ENCODE data around the gene CHD9. TPM values are rescaled to one million over a fixed set of nuclear protein-coding genes. Genes with fewer than 3 reads are reported as not detected.
"Not testable (repeated sequence)": the region's sequence is repeated elsewhere in the genome, so short reads cannot be mapped to it uniquely, and the experiment has no call there.

The CHD9 gene
- total RNA-seq, 2 donors from 2014 or later: 56.3 to 62.6 TPM

- no peaks in the 10 kb centered on the region for H3K4me1 ChIP-seq (replicated peaks)
- no peaks in the 10 kb centered on the region for H3K27me3 ChIP-seq (replicated peaks; ENCODE audit: insufficient read depth)
- H3K36me3 ChIP-seq: no peaks in the 10 kb centered on the region
- no peak overlapping the region for H3K27ac ChIP-seq
- H3K9me3 ChIP-seq: no peaks in the 10 kb centered on the region
- intact Hi-C loops (cut with DNase I): no loop called here
- H3K4me3 ChIP-seq: no peak overlapping the region
- no peak for DNase-seq (ENCODE audit: low spot score)
- TF ChIP-seq POLR2A (IDR thresholded peaks at IDR 0.05) (no peak), POLR2AphosphoS5 (IDR thresholded peaks at IDR 0.05) (no peak), CTCF (IDR thresholded peaks at IDR 0.05) (no peak)
- 13% methylated on average over 6 of the region's 6 CpGs for WGBS
Measured at GRCh38 chr16:53071748-53072301, 17.0 kb downstream of the CHD9 start.

- intact Hi-C loops (cut with DNase I): no loop called here
- WGBS: 94% methylated on average over 6 of the region's 6 CpGs
- DNase-seq (ENCODE audit: low spot score): no peak
- Histone ChIP-seq H3K9me3 (no peaks in the 10 kb centered on the region), H3K4me1 (replicated peaks) (no peaks in the 10 kb centered on the region), H3K27ac (no peak overlapping the region), H3K27me3 (replicated peaks; ENCODE audit: insufficient read depth) (no peaks in the 10 kb centered on the region), H3K4me3 (no peak overlapping the region), H3K36me3 (no peaks in the 10 kb centered on the region)
- TF ChIP-seq CTCF (IDR thresholded peaks at IDR 0.05) (no peak), POLR2A (IDR thresholded peaks at IDR 0.05) (no peak)
Measured at GRCh38 chr16:53073022-53073421, 18.2 kb downstream of the CHD9 start.

GRCh38 chr16:53074296-53074695 lies 19.5 kb downstream of the CHD9 start:
- DNase-seq (ENCODE audit: low spot score); H3K9me3 ChIP-seq; intact Hi-C loops (cut with DNase I); H3K36me3 ChIP-seq; H3K27ac ChIP-seq; H3K27me3 ChIP-seq (replicated peaks; ENCODE audit: insufficient read depth); H3K4me1 ChIP-seq (replicated peaks); H3K4me3 ChIP-seq: not testable (repeated sequence)
- 79% methylated on average over 3 of the region's 3 CpGs for WGBS

- H3K27ac ChIP-seq; H3K4me1 ChIP-seq (replicated peaks); H3K4me3 ChIP-seq; intact Hi-C loops (cut with DNase I); H3K9me3 ChIP-seq; DNase-seq (ENCODE audit: low spot score); H3K27me3 ChIP-seq (replicated peaks; ENCODE audit: insufficient read depth); H3K36me3 ChIP-seq: not testable (repeated sequence)
- WGBS: 92% methylated on average over 7 of the region's 7 CpGs
Measured at GRCh38 chr16:53075461-53075860, 20.7 kb downstream of the CHD9 start.

- H3K4me3 ChIP-seq: no peak overlapping the region
- H3K36me3 ChIP-seq: no peaks in the 10 kb centered on the region
- DNase-seq (ENCODE audit: low spot score): no peak
- peaks cover 9% of the 10 kb centered on the region for H3K4me1 ChIP-seq (replicated peaks)
- TF ChIP-seq POLR2AphosphoS5 (IDR thresholded peaks at IDR 0.05) (no peak), CTCF (IDR thresholded peaks at IDR 0.05) (no peak), POLR2A (IDR thresholded peaks at IDR 0.05) (no peak)
- H3K27ac ChIP-seq: no peak overlapping the region
- 83% methylated on average over 2 of the region's 2 CpGs for WGBS
- H3K9me3 ChIP-seq: no peaks in the 10 kb centered on the region
- no peaks in the 10 kb centered on the region for H3K27me3 ChIP-seq (replicated peaks; ENCODE audit: insufficient read depth)
- intact Hi-C loops (cut with DNase I): no loop called here
Measured at GRCh38 chr16:53078247-53078646, 23.5 kb downstream of the CHD9 start.

- intact Hi-C loops (cut with DNase I): no loop called here
Measured at GRCh38 chr16:53078765-53079485, 24.1 kb downstream of the CHD9 start.

More at GRCh38 chr16:53078765-53079485, 24.1 kb downstream of the CHD9 start:
- DNase-seq (ENCODE audit: low spot score): no peak
- Histone ChIP-seq H3K9me3 (no peaks in the 10 kb centered on the region), H3K36me3 (no peaks in the 10 kb centered on the region), H3K4me1 (replicated peaks) (peaks cover 9% of the 10 kb centered on the region), H3K27me3 (replicated peaks; ENCODE audit: insufficient read depth) (no peaks in the 10 kb centered on the region), H3K27ac (no peak overlapping the region), H3K4me3 (no peak overlapping the region)
- 89% methylated on average over 6 of the region's 6 CpGs for WGBS
- TF ChIP-seq POLR2AphosphoS5 (IDR thresholded peaks at IDR 0.05): no peak
- no peak for TF ChIP-seq POLR2A (IDR thresholded peaks at IDR 0.05)
- TF ChIP-seq CTCF (IDR thresholded peaks at IDR 0.05): no peak

Measured in prostate gland (tissue), 2 donors.